ENCODE results near the gene CTNS.

CTNS gene

DNA sequence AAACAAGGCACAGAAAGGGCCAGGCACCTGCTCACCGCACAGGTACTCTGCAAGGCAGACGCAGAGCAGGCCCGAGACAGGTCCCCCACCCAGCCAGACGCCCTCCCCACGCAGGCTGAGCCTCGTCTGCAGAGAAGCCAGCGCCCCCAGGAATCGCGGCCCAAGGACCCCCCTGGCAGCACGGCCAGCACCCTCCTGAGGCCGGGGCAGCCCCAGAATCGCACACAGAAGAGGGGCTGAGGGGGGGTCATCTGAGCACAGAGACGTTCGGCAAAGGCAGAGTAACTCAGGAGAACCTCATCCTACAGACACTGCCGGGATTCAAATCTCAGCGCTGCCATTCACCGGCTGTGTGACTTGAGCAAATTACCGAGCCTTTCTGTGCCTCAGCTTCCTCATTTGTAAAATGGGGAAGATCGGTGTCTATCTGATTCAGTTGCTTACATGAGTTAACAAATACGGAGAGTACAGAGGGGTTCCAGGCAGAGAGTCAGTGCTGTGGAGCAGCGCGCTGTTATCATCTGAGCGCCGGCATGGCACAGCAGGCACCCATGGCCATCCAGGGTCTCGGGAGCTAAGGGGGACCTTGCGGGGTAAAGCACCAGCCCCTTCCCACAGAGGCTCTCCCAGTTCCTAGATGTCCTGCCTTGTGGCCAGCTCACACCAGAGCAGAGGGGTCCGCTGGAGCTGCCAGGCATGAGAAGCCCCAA lies 42.4 kb downstream of the CTNS start:
- H3K4me3 ChIP-seq (ENCODE audit: low read length): no peak overlapping the region
- DNase-seq (ENCODE audit: low read depth, low spot score): no peak

DNA sequence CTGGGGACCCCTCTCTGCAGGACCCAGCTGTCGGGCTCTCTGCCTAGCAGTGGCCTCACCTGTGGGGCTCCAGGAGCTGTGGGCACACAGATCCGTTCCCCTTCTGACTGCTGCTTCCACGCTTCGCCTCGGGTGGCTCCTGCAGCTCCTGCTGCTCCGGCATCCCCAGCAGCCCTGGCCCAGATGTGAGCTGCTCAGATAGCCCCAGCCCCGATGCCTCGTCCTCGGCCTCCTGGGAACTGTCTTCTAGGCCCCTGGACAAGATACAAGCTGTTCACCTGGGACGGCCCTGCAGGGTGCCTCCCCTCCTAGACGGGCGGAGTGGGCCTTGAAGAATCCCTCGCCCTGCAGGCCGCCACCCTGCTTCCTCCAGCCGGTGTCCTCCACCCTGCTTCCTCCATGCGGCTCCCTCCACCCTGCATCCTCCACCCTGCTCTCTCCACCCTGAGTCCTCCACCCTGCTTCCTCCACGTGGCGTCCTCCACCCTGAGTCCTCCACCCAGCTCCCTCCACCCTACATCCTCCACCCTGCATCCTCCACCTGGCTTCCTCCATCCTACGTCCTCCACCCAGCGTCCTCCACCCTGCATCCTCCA lies 43.1 kb downstream of the CTNS start:
- no peak for DNase-seq (ENCODE audit: low read depth, low spot score)
- H3K4me3 ChIP-seq (ENCODE audit: low read length): no peak overlapping the region

DNA sequence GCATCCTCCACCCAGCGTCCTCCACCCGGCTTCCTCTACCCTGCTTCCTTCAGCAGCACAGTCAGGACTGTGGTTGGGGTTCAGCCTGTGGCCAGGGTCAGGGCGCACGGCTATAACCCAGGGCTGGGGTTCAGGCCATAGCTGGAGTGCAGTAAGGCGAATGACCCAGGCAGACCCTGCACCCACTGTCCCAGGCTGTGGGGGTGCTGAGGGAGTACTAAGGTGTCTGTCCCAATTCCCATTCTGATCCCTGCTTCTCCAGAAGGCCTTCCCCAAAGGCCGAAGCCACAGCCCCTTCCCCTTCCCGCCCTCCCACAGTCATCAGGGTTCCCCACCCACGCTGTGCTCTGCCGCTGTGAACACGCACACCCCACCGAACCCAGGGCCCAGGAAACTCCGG lies 44.5 kb downstream of the CTNS start:
- H3K4me3 ChIP-seq (ENCODE audit: low read length): no peak overlapping the region
- DNase-seq (ENCODE audit: low read depth, low spot score): no peak

DNA sequence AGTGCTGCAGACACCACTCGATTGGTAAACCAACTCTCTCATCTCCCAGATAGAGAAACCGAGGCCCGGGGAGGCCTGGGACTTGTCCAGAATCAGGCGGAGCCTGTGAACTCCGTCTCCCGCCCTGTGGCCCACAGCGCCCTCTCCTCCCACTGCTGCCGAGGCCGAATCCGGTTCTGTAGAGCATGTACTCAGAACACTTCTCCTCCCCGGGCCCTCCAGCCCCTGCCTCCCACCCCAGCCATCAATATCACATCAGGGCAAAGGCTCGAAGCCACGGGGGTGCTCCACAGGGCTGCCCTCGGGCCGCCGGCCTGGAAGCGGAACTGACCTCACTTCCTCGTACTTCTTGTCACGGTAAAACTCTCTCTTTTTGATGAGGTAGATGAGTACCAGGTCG lies 45.0 kb downstream of the CTNS start:
- no peak overlapping the region for H3K4me3 ChIP-seq (ENCODE audit: low read length)
- no peak for DNase-seq (ENCODE audit: low read depth, low spot score)

DNA sequence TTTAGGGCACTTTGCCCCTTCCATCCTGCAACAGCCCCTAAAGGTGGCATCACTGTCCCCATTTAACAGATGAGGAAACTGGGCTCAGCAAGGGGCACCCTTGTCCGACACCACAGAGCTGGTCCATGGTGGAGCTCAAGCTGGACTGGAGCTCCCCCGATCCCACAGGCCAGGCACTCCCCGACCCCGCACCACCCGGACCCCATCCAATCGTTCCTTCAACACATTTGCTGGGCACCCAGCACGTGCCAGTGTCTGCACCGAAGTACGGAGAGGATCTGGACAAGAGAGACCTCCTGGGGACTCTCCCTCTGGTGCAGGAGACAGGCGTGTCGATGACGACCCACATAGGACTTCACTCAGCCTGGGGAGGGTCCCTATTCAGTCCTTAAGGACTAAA lies 45.5 kb downstream of the CTNS start:
- no peak for DNase-seq (ENCODE audit: low read depth, low spot score)
- no peak overlapping the region for H3K4me3 ChIP-seq (ENCODE audit: low read length)

DNA sequence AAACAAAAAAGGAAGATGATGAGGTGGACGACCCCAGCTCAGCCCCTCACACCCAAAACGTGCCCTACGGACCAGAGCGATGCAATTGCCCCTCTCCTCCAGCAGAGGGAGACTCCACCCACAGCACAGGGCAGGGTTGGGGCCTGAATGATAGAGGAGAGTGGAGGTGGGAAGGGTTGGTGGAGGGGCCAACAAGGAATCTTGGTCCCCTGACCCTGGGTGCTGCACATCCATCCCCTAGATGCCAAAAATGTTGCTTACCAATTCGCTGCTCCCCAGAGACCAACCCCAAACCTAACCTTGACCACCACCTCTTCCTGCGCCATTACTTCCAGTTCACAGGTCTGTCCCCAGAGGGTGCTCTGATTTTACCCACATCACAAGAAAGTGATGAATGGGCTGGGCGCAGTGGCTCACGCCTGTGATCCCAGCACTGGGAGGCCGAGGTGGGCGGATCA lies 46.5 kb downstream of the CTNS start:
- no peak for DNase-seq (ENCODE audit: low read depth, low spot score)
- no peak overlapping the region for H3K4me3 ChIP-seq (ENCODE audit: low read length)

DNA sequence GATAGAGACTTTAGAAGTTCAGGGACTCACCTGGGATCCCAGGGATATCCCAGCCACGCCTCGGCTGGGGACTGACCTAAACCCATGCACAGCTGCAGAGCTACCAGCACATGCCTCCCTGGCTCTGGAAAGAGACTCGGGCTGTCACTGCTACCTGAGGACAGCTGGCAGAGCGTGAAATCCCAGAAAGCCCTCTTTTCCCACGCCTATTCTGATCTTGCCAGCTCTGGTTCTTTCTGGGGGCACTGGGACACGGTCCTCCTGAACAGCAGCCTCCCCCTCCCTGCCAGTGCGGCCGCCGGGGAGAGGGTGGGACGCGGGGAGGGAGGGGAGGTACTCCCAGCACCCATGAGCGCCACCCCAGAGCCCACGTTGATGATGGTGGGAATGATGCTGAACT lies 48.6 kb downstream of the CTNS start:
- no peak overlapping the region for H3K4me3 ChIP-seq (ENCODE audit: low read length)
- no peak for DNase-seq (ENCODE audit: low read depth, low spot score)

DNA sequence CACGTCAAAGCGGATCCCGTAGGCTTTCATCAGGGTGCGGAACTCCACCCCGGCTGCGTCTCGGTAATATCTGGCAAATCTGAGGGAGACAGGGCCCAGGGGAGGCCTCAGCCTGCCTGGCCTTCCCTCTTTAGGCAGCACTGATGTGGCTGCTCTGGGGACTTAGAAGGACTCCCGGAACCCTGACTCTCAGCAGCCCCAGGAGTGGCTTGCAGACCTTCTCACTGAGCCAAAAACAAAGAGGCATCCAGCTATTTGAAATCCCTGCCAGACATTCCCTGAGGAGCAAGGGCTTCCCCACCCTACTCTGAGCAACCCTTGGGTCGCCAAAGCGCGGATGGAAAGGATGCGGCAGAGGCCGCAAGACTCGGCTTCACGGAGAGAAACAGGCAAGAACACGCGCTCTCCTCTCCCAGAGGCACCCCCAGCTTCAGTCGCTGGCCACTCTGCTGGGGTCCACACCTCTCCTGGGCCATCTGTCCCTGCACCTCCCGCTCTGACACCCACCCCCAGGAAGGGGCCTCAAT lies 51.5 kb downstream of the CTNS start:
- H3K4me3 ChIP-seq (ENCODE audit: low read length): no peak overlapping the region
- no peak for DNase-seq (ENCODE audit: low read depth, low spot score)

DNA sequence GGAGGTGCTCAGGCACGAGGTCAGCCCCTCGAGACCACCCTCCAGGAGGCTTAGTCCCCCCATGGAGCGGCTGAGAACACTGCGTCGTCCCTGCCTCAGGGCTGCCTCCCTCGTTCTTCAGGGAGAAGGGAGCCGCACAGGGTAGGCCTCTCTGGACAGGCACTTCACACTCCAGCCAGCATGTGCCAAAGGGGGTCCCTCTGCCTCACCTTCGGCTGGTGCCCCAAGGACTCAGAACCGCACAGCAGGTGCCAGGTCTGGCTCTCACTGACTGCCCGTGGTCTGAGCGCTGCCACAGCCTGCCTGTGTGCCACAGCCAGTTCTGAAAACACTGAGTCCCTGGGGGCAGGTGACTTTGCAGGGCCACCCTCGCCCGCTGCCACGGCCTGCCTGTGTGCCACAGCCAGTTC lies 52.3 kb downstream of the CTNS start:
- H3K4me3 ChIP-seq (ENCODE audit: low read length): no peak overlapping the region
- DNase-seq (ENCODE audit: low read depth, low spot score): no peak

DNA sequence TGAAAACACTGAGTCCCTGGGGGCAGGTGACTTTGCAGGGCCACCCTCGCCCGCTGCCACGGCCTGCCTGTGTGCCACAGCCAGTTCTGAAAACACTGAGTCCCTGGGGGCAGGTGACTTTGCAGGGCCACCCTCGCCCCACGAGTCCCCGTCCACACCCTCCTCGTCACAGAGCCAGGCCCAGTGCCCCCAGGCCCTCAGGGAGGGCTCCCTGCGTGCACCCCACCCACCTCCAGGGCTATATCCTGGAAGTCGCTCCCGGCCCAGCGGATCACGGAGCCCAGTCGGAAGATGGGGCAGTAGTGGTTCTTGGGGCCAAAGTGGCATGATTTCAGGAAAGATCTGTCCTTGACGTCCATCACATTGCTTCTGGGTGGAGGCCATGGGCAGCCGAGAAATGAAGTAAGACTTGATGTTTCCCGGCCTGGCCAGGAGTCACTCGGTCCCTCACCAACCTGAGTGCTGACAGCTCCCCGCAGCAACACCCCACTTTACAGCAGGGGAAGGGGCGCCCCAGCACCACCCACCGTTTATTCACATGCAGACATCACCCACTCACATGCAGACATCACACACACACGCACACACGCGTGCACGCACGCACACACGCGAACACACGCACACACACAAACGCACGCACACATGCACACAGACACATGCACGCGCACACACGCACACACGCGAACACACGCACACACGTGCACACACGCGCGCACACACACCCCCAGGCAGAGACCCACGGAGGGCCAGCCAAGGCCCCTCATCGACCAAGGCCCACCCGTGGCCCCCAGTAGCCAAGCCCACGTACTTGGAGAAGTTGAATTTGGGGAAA lies 52.9 kb downstream of the CTNS start:
- DNase-seq (ENCODE audit: low read depth, low spot score): no peak
- no peak overlapping the region for H3K4me3 ChIP-seq (ENCODE audit: low read length)

DNA sequence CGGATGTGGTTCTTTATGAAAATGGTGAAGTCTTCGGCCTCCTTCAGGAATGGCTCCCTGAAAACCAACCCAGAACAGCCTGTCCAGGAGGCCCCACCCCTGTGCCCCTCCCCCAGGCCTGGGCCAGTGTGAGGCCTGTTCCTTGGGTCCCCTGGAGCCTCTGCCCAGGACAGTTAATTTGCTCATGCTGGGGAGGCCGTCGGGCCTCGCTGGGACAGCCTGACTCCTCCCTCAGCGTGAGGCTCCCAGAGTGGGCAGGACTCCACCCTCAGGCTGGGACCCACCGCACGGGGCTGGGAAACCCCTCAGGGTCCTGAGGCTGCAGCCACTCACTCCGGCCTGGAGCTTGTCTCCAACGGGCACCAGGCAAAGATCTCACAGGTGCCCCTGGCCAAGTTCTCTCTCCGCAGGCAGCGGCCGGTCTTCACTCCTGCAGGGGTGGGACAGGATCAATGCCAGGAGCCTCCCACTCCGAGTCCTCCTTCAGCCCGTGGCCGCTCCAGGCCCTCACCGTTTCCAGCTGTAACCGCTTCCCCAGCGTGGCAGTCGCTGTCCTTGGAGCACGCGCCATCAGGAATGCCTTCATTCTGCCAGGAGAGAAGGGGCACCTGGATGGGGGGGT lies 53.6 kb downstream of the CTNS start:
- DNase-seq (ENCODE audit: low read depth, low spot score): no peak
- no peak overlapping the region for H3K4me3 ChIP-seq (ENCODE audit: low read length)

DNA sequence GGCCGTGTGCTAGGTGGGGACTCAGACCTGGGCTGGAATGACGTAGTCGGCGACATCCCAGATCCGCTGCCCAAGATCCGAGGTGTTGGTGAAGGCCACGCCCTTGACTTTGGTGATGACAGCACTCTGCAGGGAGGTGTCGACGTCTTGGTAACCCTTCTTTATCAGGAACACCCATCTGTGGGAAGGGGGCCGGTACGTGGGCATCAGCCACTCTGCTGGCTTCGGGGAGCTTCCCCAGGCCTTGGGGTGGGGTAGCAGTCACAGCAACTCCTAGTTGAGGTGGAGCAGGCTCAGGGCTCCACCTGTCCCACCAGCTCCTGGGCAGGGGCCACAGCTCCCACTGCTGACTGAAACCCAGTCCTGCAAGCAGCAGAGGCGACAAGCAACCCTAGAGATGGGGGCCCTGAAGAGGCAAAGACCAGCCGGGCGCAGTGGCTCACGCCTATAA lies 55.1 kb downstream of the CTNS start:
- DNase-seq (ENCODE audit: low read depth, low spot score): no peak
- no peak overlapping the region for H3K4me3 ChIP-seq (ENCODE audit: low read length)

DNA sequence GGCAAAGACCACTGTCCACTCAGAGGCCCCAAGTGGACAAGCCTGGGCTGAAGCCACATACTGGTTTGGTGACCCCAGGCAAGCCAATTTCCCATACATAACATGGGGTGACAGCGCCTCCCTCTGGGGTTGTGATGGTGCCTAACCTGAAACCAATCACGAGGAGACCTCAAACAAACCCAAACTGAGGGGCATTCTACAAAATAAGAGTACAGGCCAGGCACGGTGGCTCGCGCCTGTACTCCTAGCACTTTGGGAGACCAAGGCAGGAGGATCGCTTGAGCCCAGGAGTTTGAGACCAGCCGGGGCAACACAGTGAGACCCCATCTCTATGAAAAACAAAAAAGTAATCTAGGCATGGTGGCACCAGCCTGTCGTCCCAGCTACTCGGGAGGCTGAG lies 55.8 kb downstream of the CTNS start:
- no peak for DNase-seq (ENCODE audit: low read depth, low spot score)
- no peak overlapping the region for H3K4me3 ChIP-seq (ENCODE audit: low read length)

DNA sequence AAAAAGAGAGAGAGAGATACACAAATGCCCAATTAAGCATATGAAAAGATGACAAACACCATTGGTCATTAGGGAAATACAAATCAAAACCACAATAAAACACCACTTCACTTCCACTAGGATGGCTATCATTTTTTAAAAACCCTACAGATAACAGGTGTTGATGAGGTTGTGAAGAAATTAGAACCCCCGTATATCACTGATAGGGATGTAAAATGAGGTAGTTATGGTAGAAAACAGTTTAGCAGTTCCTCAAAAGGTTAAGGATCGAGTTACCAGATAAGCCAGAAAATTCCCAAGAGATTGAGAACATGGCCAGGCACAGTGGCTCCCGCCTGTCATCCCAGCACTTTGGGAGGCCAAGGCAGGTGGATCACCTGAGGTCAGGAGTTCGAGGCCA lies 56.6 kb downstream of the CTNS start:
- no peak overlapping the region for H3K4me3 ChIP-seq (ENCODE audit: low read length)
- DNase-seq (ENCODE audit: low read depth, low spot score): no peak

DNA sequence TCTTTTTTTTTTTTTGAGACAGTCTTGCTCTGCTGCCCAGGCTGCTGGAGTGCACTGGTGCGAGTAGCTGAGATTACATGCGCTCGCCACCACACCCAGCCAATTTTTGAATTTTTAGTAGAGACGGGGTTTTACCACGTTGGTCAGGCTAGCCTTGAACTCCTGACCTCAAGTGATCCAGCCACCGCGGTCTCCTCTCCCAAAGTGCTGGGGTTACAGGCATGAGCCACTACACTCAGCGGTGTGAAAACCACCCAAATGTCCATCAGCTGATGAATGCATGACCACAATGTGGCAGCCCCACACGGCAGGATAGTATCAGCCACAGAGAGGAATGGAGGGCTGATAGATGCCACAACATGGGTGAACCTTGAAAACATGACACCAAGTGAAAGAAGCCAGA lies 57.3 kb downstream of the CTNS start:
- no peak overlapping the region for H3K4me3 ChIP-seq (ENCODE audit: low read length)
- no peak for DNase-seq (ENCODE audit: low read depth, low spot score)

DNA sequence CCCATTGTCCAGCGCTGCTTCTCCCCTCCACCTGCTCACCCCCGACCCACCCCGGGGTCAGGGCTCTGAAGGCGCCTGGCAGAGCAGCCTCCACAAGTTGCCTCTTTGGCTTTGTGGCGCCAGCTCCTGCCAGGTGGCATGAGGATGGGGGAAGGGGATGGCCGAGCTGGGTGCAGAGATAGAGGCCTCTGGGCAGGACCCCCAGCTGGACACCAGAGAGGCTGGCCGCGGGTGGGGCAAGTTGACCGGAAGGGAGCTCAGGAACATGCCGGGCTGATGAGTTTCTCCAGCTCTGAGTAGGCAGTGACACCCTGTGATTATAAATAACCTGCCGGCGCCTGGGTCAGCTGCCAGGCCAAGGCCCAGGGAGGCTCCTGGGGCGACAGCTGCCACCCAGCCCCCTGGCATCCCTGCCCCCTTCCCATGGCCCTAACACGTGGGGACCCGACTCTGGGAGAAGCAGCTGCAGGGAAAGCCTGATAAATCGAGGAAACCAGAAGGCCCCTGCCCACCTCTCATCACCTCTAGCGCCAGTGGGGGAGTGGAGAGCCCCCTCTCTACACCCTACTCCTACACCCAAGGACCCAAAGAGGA lies 58.7 kb downstream of the CTNS start:
- H3K4me3 ChIP-seq (ENCODE audit: low read length): peak overlapping the region; percentile 77
- DNase-seq (ENCODE audit: low read depth, low spot score): no peak

DNA sequence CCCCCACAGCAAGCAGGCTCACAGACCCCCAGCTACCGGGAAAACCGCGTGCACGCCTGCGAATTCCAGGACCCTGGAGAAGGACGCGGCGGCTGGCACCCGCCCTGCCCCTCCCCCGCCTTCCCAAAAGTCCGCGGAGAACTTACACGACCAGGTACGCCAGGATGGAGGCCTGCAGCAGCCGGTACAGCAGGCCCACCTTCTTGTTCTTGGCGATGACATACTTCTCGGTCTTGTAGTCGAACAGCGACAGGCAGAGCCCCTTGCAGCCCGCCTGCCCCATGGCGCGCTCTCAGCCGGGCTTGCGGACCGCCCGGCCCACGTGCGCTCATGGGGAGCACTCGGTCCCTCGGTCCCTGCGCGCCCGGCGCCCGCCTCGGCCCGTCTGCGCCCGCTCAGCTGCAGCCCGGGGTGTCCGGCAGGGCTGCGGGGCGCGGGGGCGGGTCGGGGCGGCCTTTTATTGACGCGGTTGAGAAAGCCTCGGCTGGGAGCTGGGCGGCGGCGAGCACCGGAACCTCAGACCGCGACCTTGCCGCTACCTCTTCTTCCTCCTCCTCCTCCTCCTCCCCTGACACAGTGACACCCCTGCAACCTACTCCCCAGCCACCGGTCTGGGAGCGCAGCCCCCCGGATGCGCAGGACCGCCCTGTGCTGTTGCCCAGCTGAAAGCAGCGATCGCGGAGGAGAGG lies 59.3 kb downstream of the CTNS start, which contains the start of gene P2RX5:
TSS of gene P2RX5 (minus strand) at position 433 of the 689 bp plus-strand sequence. CDS start at position 283, 150 bp downstream.
- peak within 1 kb of the TSS; percentile 77 for H3K4me3 ChIP-seq (ENCODE audit: low read length)
- DNase-seq (ENCODE audit: low read depth, low spot score): peak; percentile 55

DNA sequence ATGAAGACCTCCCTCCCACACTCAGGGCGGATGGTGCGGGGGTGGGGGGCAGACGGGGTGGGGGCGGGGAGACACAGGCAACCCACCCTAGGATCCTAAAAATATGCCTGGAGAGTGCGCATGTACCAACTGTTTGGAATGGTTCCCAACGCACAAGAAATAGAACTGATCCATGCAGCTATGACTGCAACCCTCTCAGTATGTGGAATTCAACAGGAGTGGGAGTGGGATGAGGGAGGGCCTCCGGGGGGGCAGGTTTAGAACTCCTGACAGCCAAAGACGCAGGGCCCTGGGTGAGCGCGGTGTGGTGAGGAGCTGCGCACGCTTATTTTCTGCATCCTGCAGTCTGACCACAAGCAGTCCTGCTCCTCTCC lies 60.5 kb downstream of the CTNS start:
- DNase-seq (ENCODE audit: low read depth, low spot score): no peak
- no peak overlapping the region for H3K4me3 ChIP-seq (ENCODE audit: low read length)

DNA sequence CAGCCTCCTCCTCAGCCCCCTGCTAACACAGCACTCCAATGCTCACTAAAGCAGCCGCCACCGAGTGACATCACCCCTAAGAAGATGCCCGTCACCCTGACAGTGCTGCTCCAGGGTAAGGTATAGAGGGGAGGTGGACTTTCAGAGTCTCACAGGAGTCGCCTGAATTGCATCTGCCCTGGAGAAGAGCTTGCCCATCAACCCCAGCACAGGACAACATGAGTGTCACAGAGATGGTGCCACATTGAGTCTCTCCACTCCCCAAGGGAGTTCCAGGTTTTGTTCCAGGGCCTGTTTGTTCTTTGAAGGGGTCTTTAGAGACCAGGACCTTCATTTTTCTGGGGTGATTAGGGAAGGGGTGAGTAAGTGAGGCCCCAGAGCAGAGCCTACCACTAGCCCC lies 61.6 kb downstream of the CTNS start:
- no peak for DNase-seq (ENCODE audit: low read depth, low spot score)
- no peak overlapping the region for H3K4me3 ChIP-seq (ENCODE audit: low read length)

Data from Jurkat, Clone E6-1 (cell line).